Endothelial cell of hepatic sinusoid (primary cell): Measurements from ENCODE around the gene EDIL3.

Source experiments
- in situ Hi-C: cut with HindIII; loops from 2 replicates; pipeline ENCODE4 v1.10.0; 2017; ENCODE audit warnings: low sequenced_read_pairs

The EDIL3 gene, protein sequence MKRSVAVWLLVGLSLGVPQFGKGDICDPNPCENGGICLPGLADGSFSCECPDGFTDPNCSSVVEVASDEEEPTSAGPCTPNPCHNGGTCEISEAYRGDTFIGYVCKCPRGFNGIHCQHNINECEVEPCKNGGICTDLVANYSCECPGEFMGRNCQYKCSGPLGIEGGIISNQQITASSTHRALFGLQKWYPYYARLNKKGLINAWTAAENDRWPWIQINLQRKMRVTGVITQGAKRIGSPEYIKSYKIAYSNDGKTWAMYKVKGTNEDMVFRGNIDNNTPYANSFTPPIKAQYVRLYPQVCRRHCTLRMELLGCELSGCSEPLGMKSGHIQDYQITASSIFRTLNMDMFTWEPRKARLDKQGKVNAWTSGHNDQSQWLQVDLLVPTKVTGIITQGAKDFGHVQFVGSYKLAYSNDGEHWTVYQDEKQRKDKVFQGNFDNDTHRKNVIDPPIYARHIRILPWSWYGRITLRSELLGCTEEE

DNA sequence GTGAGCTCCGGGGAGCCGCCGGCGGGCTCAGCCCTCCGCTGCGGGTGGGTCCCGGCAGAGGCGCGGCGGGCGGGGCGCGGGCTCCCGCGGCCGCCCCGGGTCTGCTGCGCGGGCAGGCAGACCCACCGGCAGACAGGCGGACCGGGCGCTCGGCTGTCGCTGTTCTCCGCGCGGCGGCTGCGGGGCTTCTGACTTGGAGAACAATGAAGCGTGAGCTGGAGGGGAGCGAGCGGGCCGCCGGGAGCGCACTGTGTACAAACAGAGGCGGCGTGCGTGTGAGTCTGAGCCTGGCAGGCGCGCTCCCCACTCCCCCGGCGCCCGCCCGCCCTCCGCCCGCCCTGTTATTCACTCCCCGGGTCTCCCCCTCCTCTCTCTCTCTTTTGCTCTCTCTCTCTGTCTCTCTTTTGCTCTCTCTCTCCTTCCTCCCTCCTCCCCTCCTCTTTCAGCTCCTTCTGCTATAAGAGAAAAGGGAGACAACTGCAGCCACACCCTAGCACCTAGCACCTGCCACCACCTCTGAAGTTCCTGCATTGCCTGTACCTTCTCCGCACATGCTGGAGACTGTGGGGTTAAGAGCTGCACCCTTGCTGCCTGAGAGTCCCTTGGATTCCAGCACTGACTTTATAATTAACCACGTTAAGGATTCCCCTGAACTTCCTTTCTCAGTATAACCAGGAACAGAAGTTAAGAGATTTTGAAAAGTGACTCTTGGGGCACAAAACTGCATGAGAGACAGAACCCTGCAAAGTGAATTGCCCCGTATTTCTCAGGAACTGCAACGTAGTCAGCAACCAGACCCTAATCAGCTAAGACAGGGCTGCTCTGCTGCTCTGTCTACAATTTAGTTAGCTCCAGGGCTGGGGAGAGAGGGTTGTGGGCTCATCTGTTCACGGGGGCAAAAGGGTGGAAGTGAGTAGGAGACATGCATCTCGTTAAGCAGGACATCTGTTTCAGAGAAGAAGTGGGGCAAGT, at the start of gene EDIL3:
TSS of gene EDIL3 (minus strand) at position 277 of the 972 bp plus-strand sequence. CDS start 506 bp downstream, outside the sequence.
- in situ Hi-C loops, result no loop called here

DNA sequence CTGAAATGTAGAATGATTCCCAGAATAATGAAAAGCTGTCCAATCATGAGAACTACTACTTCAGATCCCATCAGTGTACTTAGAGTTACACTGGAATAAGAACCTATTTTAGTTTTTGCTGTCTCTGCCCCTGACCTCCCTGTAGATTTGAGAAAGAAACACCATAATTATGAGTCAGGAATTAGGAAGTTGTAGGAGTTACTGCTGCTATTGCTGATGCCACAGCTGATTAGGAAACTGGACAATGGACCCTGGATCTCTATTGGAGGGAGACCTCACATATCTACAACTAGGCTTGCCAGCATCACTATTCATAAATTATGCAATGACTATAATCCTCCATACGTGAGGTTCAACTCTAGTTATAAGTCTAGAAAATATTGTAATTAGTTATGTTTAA, 48.8 kb upstream of the EDIL3 start:
- in situ Hi-C loops, result no loop called here

DNA sequence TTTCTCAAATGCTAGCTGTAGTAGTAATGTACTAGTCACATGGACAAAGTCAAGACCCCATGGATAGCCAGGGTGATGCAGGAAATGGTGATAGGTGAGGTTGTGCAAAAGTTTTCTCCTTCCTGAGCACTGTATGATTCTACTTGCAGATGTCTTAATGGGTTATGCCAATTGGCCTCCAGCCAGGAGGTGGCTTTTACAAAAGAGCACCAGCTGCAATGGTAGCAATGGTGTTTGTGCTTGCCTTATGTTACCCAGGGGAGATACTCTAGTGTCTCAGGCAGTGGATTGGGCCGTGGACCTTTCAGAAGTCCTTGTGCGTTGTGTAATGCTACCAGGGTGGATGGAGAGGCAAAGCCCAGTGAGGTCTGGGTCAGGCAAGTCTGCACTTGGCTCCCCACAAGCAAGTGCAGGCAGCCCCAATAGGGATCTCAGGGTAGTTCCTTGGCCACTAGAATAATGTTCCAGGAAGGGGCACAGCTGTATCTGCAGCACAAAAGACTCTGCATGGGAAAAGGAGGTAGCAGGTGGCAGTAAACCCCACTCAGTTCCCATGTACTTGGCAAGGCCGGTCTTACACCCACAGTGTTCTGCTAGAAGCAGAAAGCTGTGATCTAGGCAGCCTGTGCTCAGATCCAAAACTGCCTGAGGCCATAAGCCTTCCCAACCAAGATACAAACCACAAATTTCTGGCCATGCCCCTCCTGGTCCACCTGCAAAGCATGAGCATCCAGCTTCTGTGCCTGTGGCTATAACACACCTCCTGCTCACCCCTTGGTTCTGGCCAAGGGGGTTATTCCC, 46.4 kb upstream of the EDIL3 start:
- in situ Hi-C loops, result no loop called here

DNA sequence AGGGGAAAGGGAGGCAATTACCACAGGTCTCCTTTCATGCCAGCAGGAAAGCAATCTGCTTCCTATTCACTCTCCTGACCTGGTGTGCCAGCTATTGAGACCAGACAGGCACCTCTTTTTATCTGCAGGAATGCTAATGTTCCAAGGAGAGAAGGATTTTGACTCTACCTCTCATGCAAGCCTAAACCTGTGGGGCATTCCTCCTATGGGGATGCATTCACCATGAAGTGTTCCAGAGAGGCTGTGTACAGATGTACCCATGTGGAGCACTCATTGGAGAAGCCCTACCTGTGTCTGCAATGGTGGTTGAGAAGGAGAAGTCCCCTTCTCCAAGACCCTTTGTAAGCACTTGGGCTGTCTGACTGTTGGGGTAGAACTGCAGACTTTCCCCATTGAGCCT, 45.4 kb upstream of the EDIL3 start:
- in situ Hi-C loops, result no loop called here

DNA sequence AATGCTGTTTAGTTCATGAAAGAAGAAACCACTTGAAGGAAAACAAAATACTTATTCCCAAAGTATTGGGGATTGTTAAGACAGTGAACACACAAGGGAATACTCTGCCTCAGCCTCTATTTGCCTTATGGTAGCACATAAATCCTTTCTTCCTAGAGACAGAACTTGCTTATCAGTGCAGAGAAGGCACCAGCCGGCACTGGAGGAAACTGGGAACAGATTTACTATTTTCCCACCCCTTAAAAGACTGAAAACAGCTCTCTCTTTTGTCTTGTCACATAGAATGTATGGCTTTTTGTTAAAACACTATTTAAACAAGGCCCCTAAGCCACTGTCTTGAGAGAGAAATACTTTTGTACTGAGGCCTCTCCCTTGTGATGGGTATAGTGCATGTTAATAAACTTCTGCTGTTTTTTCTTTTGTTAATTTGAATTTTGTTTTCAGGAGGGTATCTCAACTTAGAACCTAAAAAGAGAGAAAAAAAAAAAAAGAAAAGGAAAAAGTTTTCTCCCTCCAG, 40.7 kb upstream of the EDIL3 start:
- in situ Hi-C loops, result no loop called here

DNA sequence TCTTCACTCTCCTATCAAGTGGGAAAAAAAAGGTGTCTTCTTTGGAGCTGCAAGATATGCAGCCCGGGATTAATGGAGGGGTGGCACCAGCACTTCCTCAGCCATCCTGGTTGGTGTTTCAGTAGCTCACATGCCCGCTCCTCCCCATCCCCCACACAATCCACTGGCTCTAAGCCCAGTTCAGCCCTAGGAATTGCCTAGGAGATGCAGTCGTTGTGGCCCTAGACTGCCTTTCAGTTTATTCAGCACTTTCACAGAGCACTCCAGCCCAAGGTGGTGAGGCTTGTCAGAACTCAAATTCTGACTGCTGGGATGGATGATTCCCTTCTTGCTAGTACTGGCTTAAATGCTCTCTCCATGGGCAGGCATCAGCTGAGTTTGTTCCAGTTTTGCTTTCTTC, 35.1 kb upstream of the EDIL3 start:
- in situ Hi-C loops, result no loop called here

DNA sequence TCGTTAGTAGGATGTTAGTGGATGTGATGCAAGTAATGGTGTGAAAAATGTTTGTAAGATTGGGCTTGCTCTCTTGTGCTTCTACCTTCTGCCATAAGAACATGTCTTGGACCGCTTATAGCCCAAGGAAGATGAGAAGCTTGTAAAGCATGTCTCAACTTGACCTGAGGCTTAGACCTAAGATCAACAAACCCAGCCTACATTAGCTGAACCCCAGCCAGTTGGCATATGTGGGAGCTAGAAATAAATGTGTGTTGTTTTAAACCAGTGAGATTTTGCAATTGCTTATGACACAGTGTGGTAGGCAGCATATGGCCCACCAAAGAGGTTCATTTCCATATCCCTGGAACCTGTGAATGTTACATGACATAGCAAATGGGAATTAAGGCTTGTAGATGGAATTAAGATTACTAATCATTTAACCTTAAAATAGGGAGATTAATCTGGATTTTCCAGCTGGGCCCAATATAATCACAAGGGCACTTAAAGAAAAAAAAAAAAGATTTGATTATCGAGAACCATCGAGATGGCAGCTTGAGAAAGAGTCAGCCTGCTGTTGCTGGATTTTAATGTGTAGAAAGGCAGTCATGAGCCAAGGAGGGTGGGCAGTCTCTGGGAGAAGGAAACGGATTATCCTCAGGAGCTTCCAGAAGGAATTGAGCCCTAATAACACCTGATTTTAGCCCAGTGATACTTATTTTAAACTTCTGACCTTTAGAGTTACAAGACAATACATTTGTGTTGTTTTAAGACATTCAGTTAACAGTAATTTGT, 27.3 kb upstream of the EDIL3 start:
- in situ Hi-C loops, result no loop called here

DNA sequence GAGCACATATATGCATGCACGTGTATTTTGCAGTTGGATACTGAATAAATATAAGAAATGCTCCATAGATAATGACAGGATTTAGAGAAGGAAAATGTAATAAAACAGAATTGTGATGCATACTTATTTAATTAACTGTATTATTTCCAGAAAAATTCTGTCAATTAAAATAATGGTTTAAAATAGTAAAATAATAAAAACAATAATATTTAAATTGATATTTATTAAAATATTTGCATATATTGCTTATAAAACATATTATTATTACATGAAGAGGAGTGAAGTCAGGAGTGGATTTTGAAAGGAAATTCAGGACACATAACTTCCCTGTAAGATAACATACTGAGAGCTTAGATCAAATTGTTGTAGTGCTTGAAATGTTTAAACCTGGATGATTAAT, 21.4 kb upstream of the EDIL3 start:
- in situ Hi-C loops, result no loop called here

DNA sequence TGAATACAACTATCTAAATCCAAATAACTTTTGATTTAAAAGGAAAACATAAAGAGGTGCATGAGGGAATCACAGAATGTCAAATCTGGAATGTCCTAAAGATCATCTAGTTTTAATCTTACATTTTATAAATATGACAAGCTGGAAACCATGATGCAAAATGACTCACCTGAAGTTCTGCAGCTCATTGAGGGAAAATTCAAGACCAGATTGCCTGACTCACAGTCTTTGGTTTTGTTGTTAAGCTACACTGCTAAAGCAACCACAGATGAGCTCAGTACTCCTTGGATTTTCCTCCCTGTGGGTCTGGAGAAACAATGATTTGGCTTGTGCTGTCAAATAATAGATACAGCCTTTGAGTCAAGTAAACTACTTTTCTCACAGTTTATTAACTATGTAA, 19.1 kb upstream of the EDIL3 start:
- in situ Hi-C loops, result no loop called here

DNA sequence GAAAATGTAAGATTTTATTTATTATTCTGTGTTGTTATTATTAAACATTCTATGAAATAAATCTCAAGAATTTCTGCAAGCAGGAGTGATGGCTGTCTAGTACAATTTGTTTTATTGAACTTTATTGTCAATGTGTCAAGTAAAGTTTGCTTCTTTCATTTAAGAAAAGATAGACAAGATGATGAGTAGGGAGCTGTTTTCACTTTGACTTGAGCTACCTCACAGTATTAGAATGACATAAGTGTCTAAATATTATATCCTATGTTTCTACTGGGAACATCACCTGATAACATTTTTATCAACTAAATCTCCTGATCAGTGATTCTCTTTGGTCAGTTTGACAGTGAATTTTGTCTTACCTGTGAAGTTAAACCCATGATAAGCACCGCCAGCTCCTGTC, 12.7 kb upstream of the EDIL3 start:
- in situ Hi-C loops, result no loop called here

DNA sequence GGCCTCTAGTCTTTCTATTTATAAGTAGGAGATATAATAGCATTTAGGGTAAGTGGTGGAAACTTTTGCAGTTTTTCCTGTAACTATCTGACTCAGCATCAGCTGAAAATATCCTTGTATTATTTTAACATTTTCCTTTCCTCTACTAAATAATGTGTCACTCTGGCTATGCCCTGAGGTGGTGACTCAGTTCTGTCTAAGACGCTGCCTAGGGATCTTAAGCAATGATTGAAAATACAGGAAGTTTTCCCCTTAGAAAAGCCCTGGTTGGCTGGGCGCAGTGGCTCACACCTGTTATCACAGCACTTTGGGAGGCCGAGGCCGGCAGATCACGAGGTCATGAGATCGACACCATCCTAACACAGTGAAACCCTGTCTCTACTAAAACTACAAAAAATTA, 9.3 kb upstream of the EDIL3 start:
- in situ Hi-C loops, result no loop called here

DNA sequence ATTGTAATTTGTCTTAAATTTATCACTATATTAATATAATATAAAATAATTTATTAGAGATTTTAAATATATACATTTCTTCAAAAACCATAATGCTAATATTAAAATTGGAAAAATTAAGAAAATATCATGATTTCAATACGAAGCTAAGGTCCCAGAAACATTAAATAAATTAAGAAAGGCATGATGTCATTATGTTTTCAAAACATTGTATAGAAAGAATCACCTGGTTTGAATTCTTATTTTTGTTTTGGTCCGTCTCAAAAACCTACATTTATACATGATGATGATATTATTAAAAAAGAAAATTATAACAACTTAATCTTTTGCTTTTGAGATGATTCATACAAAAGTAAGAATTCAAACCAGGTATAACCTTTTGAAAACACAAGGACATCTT, 8.2 kb upstream of the EDIL3 start:
- in situ Hi-C loops, result no loop called here

DNA sequence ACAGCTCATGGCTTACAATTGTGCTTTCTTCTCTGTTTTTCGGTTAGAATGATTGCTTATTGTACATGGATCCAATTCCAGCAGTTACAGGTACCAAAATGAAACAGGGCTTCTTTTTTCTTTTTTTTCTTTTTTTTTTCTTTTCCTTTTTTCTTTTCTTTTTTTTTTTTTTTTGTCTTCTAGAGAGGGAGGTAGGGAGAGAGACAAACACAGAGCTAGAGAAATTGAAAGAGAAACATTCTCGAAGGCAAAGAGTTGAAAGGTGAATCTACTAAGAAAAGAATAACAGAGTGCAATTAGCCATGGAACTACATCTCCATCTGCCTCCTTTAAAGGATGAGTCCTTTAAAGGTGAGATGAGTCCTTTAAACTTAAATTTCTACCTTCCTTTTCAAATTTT, 1.0 kb upstream of the EDIL3 start:
- in situ Hi-C loops, result no loop called here

DNA sequence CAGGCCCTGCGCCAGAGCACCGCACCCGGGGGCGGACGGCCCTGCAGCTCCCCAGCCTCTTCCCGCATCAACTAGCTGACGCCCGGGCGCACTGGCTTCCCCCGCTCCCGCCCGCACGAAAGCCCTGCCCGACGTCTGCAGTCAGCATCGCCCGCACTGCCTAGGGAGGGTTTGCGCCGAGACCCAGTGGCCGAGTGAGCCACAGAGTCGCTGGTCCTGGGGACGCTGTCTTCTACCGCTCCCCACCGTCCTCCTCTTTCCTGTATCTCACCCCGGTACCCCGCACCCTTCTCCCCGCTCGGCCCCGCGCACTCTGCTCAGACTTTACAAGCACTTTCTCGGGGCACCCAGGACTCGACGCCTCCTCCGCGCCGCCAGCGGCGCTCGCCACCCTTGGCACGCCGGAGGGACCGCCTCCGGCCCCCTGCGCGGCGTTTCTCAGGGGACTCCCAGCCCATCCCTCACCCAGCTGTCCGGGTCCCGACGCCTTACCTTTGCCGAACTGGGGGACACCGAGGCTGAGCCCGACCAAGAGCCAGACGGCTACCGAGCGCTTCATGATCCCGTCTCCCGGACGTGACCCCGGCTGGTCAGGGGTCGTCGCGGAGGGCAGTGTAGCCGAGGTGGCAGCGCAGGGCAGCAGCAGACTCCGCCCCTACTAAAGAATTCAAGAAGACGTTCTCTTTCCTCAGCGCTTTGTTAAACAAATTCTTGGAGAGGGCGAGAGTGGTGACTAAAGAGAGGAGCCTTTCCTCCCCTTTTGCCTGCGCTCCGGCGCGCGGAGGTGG, 670 bp downstream of the EDIL3 start:
- in situ Hi-C loops, result no loop called here

DNA sequence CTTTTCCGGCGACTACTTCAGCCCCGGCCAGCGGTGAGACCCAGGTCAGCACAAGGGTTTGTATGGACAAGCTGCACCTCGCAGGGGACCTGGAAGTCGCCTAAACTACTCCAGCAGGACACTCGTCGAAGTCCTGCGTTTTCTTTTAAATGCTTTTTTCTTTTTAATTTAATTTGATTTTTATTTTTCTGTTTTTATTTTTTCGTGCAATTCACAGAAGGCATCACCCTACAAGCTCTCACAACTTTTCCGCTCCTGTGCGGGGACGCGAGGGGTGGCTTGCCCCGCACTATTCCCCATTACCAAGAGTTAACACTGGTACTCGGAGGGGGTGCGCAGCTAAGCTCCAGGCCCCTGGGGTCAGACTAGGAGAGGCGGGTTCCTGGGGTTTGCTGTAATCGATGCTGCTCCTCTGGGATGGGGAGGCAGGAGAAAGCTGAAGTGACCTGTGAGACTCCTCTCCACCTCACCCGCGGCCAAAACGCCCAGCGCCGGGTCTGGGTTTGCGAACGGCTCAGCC, 1.3 kb downstream of the EDIL3 start:
- in situ Hi-C loops, result no loop called here

DNA sequence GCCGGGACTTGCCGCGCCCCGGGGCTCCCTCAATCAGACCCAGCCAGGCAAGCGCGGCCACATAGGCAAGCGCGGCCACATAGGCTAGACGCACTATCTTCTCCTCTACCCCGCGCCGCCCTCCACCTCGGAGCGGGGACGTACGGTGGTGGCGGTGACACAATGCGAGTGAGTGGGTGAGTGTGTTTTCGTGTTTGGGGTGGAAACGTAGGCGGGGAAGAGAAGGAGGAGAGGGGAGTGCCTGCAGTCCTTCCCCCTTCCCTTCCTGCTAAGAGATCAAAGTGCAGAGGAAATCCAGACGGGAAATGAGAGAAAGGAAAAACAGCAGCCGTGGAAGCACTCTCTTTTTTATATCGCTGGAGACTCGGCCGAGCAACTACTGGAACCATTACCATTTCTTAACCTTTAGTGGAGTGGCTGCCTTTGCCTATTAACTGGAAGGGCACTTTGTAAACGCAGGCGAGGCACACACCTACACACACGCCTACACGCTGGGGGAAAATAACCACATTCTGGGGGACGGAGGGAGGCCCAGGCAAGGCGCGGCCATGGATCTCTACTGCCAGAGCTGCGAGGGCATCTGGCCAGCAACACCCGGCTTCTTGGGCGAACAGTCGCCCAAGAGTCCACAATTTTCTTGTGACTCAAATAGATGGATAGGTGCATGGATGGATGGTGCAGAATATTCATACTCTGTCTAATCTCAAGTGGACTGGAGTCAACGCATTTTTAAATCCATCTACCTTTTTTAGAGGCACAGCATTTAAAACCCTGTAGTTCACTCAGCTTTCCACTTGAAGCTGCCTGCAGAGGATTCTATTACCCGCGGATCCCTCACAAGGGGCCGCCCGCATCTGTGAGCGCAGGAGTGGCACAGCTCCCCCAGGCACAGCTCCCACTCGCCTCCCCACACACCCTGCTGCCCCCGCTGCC, 2.1 kb downstream of the EDIL3 start:
- in situ Hi-C loops, result no loop called here

DNA sequence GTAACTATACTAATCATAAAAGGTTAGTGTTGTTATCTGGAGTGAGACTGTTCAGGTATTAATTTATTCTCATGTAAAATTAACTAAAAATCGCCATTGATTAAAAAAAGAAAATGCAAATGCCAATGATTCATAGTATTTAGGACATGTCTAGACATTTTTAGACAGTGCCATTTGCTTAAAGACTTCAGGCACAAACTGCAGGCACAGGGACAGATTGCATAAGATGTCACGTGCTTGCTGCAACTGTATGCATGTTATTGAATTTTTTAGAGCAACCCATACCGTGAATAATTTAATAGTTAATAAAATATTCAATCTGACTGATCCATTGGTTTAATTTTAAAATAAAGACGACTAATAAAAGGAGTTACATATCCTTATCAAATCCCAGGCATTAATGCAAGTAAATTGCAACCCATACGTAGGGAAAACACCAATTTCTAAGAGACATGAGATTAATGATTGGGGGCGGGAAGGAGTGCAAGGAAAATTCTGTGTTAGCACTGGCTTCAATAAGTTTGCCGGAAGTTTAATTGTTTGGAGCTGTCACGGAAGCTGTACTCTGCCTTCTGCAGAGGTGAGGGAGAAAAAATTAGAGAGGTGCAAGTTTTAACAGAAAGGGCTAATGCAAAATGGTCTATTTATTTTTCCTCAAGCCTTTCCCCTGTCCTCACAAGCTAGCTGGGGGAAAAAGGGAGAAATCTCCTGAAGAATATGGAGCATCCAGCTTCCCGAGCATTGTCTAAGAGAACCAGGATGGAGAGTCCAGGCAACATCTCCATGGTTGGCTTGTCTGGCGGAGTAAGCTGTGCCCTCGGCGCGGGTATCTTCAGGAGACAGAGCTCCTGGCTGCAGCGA, 2.9 kb downstream of the EDIL3 start:
- in situ Hi-C loops, result no loop called here
